ENCODE measurements around the gene FAM162B.

- TF ChIP-seq CTCF (IDR thresholded peaks at IDR 0.05) (no peak), POLR2A (IDR thresholded peaks at IDR 0.05) (no peak)
Measured at GRCh38 chr6:116797585-116797984, 32.1 kb upstream of the FAM162B start.
